D721Med (cell line): ENCODE data around the gene LRRC32.

Experiments
- DNase-seq: peaks from one replicate; pipeline ENCODE4 v3.0.0; 2011; ENCODE audit warnings: low spot score; ENCODE audit not compliant: insufficient read length
- FAIRE-seq: peaks from 2 replicates; lab custom pipeline; 2011; peaks lifted over from hg19 to GRCh38; lab: Jason Lieb, UNC
- TF ChIP-seq, protein P1 (sequence below): IDR thresholded peaks from 2 replicates; pipeline ENCODE4 v1.5.1; 2012; ENCODE audit warnings: mild to moderate bottlenecking, control low read depth; ENCODE audit not compliant: insufficient read depth; ENCODE audit errors: missing control alignments

Gene LRRC32

DNA sequence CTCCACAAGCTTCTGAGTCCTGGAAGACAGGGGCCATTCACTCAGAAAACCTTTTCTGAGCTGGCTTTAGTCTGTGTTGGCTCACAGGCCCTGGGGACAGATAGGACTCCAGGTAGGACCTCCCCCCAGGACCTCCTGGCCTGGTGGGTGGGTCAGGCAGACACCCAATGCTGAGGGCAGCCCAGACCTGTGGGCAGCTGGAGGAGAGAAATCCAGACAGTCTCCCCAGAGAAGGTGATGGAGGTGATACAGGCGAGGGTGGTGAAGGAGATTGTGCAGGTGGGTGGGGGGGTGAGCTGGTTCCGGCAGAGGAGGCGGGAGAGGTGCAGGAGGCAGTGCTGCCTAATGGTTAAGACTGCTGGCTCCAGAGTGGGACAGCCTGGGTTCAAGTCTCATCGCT lies 15.6 kb downstream of the LRRC32 start:
- FAIRE-seq (no peak), DNase-seq (no peak)
- TF ChIP-seq, protein P1, sequence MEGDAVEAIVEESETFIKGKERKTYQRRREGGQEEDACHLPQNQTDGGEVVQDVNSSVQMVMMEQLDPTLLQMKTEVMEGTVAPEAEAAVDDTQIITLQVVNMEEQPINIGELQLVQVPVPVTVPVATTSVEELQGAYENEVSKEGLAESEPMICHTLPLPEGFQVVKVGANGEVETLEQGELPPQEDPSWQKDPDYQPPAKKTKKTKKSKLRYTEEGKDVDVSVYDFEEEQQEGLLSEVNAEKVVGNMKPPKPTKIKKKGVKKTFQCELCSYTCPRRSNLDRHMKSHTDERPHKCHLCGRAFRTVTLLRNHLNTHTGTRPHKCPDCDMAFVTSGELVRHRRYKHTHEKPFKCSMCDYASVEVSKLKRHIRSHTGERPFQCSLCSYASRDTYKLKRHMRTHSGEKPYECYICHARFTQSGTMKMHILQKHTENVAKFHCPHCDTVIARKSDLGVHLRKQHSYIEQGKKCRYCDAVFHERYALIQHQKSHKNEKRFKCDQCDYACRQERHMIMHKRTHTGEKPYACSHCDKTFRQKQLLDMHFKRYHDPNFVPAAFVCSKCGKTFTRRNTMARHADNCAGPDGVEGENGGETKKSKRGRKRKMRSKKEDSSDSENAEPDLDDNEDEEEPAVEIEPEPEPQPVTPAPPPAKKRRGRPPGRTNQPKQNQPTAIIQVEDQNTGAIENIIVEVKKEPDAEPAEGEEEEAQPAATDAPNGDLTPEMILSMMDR: no peak

DNA sequence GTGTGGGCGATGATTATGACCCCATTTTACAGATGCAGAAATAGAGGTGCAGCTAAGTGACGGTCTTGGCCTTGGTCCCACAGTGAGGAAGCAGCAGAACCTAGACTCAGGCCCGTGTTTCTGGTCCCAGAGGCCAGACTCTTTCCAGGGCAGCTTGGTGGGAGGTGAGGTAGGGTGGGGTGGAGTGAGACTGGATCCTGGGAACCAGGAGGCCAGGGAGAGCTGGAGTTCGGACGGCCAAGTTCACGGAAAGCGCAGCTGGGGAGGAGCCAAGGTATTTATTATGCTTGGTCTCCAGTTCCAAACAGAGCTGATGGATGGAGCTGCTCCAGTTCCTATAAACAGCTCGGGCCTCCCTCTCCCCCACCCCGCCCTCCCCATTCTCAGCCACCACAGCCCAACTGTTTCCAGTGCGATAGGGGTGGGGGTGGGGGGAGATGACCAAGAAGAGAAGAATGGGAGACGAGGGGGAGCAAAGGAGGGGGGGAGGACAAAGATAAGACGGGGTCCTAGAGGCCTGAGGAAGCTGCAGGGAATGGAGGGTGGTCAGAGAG lies 16.2 kb downstream of the LRRC32 start:
- DNase-seq: no peak
- TF ChIP-seq, protein P1: no peak
- FAIRE-seq: no peak

DNA sequence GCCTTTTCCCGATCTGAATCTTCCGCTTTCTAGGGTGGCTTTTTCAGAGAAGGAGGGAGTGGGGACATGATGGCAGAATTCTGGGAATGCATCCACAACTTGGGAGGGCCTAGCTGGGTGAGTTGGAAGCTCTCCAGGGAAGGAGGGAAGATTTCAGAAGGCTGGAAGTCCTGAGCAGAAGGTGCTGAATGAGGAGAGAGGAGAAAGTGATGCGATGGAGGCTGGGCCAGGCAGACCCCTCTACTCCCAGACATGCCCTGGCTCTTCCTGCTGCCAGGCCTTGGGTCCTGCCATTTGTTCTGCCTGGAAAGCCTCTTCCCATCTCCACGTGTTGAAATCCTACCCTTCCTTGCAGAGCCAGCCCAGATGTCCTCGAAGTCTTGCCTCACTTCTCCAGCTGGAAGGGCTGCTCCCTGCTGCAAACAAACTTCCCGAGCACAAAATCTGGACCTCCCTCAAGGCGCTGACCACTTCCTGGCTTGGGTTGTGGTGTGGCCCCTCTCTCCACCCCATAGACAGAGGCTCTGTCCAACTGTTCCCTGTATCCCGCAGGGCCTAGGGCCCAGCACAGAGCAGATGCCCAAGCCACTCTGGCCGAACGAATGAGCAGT lies 16.8 kb downstream of the LRRC32 start:
- TF ChIP-seq, protein P1: no peak
- DNase-seq (no peak), FAIRE-seq (no peak)

DNA sequence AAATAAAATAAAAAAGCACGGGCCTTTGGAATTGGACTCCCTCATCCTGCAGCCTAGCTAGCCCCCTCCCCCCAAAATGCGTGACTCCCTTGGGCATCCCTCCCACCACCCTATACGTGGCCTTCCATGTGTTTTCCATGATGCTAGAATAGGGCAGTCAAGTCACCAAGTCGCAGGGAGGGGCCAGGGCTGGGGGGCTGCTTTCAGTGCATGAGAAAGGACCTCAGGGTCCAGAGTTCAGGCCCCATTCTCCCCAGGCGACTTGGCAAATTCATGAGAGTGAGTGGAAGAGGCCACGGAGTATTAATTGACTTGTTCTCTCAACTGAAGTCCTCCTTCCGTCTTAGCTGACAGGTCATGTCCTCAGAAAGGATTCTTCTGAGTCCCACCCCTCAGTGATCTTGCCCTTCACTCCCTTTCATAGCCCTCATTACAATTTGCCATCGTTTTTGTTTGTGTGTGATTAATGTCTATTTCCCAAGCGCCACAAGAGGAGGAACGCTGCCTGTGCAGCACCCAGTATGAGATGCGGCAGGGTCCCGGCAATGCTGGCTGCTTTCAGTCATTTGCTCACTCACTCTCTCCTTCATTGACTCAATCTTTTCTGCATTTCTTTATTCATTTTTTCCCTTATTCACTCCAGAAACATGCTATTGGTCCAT lies 17.4 kb downstream of the LRRC32 start:
- TF ChIP-seq, protein P1: no peak
- no peak for FAIRE-seq
- DNase-seq: no peak

DNA sequence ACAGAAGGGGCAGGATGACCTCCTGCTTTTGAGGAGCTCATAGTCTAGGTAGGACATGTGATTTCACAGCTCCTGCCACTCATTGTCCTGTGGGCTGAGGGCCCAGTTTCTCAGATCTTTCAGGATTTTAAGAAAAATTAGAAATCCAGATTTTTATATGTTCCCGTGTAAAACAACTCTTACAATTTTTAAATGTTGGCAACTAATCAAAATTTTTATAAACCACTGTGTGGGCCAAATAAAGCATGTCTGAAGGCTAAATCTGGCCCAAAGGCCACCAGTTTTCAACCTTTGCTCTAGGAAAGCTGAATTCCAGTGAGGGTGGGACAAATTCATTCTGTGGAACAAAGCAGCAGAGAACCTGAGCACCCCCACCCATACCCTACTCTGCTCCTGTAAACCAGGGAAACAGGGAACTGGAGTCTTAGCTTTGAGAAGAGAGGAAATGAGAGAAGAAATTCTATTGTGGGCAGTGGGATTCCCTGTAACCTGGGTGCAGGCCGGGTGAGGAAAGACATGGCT lies 20.6 kb downstream of the LRRC32 start:
- FAIRE-seq (no peak), DNase-seq (no peak)
- TF ChIP-seq, protein P1: no peak

DNA sequence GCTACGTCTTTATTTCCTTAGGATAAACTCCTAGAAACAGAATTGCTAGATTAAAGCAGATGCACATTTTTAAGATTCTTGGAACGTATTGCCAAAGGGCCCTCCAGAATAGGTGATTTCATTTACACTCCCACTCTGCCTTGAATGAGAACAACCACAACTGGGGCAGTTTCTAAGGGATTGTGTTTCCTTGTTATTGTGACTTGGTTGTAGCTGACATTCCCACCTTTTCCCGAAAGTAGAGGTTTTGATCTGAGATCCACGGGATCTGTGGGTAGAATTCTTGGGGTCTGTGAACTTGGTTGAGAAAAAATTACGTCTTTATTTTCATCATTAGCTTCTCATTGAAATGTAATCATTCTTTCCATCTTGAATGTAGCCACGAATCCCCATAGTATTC lies 21.5 kb downstream of the LRRC32 start:
- TF ChIP-seq, protein P1: no peak
- DNase-seq (no peak), FAIRE-seq (no peak)

DNA sequence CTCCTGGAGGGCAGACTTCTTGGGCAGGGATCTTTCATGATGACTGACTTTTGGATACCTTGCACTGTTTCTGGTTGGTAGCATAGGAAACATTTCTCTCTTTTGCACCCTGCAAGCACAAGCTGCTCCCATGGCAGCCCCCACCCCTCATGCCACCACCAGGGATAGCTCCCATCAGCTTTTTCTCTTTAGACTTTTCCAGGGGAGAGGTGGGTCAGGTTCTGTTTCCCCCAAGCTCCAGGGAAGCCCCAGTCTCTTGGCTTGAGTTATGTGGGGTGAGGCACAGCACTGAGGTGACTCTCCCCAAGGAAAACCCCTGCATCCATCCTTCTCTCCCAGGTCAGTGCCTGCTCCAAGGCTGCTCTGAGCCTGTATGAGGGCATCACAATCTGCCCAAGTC lies 22.5 kb downstream of the LRRC32 start:
- FAIRE-seq (no peak), DNase-seq (no peak)
- TF ChIP-seq, protein P1: no peak
